GM20000 (cell line): ENCODE data around the gene NISCH.

Experiments used
- DNase-seq: peaks from one replicate; pipeline ENCODE4 v3.0.0; 2012; ENCODE audit warnings: low spot score
- CTCF ChIP-seq: IDR thresholded peaks from 2 replicates; pipeline ENCODE4 v1.5.1; 2012; ENCODE audit warnings: mild to moderate bottlenecking, control low read depth; ENCODE audit errors: extremely low read depth, missing control alignments

NISCH gene

GRCh38 chr3:52537726-52538421 is 82.5 kb downstream of the NISCH start:
- no peak for TF ChIP-seq CTCF
- peak; percentile 18 for DNase-seq

- DNase-seq = no peak
- TF ChIP-seq CTCF = no peak
Observed at GRCh38 chr3:52539010-52539653, 83.7 kb downstream of the NISCH start.

- no peak for TF ChIP-seq CTCF
- DNase-seq = no peak
Observed at GRCh38 chr3:52541050-52541449, 85.6 kb downstream of the NISCH start.
